NB4 (cell line): ENCODE measurements around the gene ARHGAP24.

ENCODE experiments used
- DNase-seq: peaks from one replicate; pipeline ENCODE4 v3.0.0; 2010; ENCODE audit warnings: low read depth
- H3K4me3 ChIP-seq: one replicate; pipeline ENCODE4 v1.5.1; 2011; ENCODE audit warnings: mild to moderate bottlenecking, low read depth, low read length, moderate library complexity
- MYC ChIP-seq: IDR thresholded peaks from 2 replicates; pipeline ENCODE4 v1.6.1; 2011; ENCODE audit warnings: low read depth, low read length
- POLR2A ChIP-seq: IDR thresholded peaks from 2 replicates; pipeline ENCODE4 v1.6.1; 2011; ENCODE audit warnings: mild to moderate bottlenecking; ENCODE audit not compliant: insufficient read length; ENCODE audit errors: extremely low read depth
- TF ChIP-seq, protein P1 (sequence below): IDR thresholded peaks from one replicate; pipeline ENCODE4 v1.5.1; 2012; ENCODE audit warnings: low read depth, low read length
- TF ChIP-seq, protein P2 (sequence below): IDR thresholded peaks from 2 replicates; pipeline ENCODE4 v1.6.1; 2011; ENCODE audit warnings: low read depth, low read length

Gene ARHGAP24

DNA sequence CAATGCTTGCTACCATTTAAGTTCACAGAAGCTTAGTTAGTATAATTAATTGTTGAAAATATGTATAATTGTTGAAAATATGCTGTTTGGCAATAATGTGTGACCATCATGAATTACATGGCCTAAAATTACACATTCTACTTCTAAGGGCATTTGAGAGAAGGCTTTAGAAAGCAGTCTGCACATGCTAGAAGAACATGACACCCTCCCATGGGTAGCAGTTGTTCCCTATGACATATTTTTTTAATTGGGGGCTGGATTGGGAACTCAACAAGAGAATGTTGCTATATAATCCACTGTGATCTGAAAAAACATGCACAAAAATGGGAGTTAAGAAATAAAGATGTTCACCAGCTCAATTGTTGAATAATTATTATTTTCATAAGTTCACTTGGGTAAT lies 331.4 kb downstream of the ARHGAP24 start:
- TF ChIP-seq POLR2A (no peak), MYC (no peak)
- TF ChIP-seq, protein P1, sequence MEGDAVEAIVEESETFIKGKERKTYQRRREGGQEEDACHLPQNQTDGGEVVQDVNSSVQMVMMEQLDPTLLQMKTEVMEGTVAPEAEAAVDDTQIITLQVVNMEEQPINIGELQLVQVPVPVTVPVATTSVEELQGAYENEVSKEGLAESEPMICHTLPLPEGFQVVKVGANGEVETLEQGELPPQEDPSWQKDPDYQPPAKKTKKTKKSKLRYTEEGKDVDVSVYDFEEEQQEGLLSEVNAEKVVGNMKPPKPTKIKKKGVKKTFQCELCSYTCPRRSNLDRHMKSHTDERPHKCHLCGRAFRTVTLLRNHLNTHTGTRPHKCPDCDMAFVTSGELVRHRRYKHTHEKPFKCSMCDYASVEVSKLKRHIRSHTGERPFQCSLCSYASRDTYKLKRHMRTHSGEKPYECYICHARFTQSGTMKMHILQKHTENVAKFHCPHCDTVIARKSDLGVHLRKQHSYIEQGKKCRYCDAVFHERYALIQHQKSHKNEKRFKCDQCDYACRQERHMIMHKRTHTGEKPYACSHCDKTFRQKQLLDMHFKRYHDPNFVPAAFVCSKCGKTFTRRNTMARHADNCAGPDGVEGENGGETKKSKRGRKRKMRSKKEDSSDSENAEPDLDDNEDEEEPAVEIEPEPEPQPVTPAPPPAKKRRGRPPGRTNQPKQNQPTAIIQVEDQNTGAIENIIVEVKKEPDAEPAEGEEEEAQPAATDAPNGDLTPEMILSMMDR: no peak
- TF ChIP-seq, protein P2, sequence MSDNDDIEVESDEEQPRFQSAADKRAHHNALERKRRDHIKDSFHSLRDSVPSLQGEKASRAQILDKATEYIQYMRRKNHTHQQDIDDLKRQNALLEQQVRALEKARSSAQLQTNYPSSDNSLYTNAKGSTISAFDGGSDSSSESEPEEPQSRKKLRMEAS: no peak
- no peak for DNase-seq

DNA sequence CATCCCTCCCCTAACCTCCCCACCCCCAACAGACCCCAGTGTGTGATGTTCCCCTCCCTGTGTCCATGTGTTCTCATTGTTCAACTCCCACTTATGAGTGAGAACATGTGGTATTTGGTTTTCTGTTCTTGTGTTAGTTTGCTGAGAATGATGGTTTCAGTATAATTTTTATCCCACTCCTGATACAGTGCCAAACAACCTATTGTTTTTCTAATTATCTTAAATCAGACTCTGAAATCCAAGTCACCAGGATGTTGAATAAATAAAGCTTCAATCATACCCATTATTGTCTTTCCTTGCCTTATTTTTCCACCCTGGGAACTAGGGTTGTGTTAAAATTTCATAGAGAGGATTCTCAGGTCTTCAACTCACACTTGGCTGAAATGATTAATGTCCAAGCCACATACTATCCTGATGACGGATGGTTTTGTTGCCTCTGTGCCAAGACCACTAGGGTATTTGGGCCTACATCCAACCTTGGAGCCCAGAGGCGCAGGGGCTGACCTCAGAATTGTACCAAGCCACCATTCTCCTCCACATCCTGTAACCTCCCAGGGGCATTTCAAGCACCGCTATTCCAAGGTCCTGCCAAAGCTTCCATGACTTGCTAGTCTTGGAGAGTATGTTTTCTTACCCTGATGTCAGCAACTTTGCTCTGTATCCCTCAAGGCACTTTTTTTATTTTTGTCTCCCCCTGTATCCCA lies 332.4 kb downstream of the ARHGAP24 start:
- no peak overlapping the region for H3K4me3 ChIP-seq
- TF ChIP-seq POLR2A (no peak), MYC (no peak)
- TF ChIP-seq, protein P2: no peak
- TF ChIP-seq, protein P1: no peak

More for the DNA sequence above, 331.4 kb downstream of the ARHGAP24 start:
- no peak overlapping the region for H3K4me3 ChIP-seq

DNA sequence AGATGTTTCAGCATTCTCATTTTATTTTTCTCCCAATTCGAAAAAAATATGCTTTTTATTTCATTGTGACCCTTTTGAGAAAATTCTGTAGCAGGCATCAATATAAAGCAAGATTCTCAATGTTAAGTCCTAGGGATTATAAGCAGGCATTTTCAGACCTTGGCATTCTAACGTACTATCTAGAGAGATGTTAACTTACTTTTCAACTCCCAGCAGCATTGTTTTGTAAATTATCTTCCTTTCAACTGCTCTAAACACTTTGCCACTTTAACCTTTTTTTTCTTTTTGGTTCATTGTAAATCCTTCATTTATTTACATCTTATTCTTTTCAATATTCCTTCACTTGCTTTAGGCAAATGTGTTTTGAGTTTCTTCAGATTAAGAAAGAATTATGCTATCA lies 333.2 kb downstream of the ARHGAP24 start:
- TF ChIP-seq POLR2A (no peak), MYC (no peak)
- TF ChIP-seq, protein P1: no peak
- TF ChIP-seq, protein P2: no peak
- H3K4me3 ChIP-seq: no peak overlapping the region
- no peak for DNase-seq

More for the DNA sequence above, 332.4 kb downstream of the ARHGAP24 start:
- DNase-seq: no peak

DNA sequence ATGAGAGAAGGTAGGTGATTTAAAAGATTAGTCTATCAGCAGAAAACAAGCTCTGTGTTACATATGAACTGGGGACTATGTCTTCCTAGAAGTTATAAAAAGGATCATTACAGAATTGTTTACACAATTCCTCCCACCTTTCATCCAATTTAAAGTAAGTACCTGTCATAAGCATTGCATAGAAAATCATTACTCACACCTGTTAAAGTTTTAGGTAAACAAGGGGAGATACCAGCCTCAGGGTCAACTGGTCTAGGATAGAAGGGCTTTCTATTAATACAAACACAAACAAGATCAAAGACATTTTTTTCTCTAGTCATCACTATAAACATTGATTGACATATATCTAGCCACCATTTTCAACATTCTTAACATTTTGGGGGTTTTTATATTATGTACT lies 333.9 kb downstream of the ARHGAP24 start:
- DNase-seq: no peak
- TF ChIP-seq, protein P1: no peak
- TF ChIP-seq POLR2A: no peak
- TF ChIP-seq, protein P2: no peak
- no peak for TF ChIP-seq MYC
- H3K4me3 ChIP-seq: no peak overlapping the region

DNA sequence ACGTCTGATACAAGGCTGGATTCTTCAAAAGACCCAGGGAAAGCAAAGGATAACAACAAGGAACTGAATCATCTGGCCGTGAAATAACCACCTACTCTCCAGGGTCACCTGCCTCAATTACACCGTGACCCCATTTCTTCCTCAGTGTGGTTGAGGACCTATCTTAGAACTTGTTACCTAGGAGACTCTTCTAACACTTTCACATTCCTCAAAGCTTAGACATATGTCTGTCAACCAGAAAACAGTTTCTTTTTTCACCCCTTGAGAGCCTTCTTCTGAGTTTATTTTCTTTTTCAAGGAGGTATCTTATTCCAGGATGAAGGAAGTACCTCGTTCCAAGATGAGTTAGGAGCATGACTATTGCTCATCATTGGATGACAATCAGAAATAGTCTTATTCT lies 337.8 kb downstream of the ARHGAP24 start:
- TF ChIP-seq, protein P1: no peak
- no peak for TF ChIP-seq MYC
- no peak for TF ChIP-seq POLR2A
- TF ChIP-seq, protein P2: no peak
- no peak for DNase-seq
- H3K4me3 ChIP-seq: no peak overlapping the region
